SIG-M5 treated with dmso at 0.1 percent for 504 hours (cell line): ENCODE results near the gene VRK3.
"Not testable (repeated sequence)": the region's sequence is repeated elsewhere in the genome, so short reads cannot be mapped to it uniquely, and the experiment has no call there.

ENCODE experiments used
- DNase-seq: peaks from one replicate; lab custom pipeline; 2025; ENCODE audit not compliant: unreplicated experiment; lab: John Stamatoyannopoulos, UW

Gene VRK3

DNA sequence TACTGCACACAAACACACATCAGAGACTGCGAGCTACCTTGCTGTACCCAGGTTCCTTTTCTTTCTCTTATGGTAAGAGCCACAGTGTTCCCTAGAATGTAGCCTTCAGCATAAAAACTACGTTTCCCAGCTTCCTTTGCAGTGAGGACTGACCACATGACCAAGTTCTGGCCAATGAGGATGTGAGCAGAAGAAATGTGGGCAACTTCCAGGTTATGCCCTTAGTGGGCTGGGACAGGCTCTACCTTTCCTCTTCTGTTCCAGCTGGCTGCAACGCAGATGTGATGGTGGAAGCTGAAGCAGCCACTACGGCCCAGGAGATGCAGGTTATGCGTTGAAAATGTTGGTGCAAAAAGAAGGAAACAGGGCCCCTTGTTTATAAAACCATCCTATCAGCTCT, 27.5 kb downstream of the VRK3 start:
- peak; percentile 45 for DNase-seq

DNA sequence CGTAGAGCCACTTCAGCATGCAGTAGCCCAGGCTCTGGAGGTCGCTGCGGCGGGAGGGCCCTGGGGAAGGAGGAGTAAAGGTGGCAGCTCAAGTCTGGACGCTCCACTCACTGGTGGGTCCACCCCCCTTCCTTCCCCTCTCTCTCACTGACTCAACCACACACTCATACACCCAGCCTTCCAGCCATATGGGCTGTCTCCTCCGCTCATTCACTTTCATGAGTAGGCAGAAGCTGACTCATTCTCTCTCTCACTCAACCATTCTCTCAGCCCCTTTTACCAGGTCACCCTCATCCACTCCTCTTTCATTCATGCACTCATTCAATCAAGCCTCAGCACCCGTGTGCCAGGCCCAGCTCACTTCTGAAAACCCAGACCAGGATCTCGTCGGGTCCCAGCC, 36.7 kb downstream of the VRK3 start:
- no peak for DNase-seq

DNA sequence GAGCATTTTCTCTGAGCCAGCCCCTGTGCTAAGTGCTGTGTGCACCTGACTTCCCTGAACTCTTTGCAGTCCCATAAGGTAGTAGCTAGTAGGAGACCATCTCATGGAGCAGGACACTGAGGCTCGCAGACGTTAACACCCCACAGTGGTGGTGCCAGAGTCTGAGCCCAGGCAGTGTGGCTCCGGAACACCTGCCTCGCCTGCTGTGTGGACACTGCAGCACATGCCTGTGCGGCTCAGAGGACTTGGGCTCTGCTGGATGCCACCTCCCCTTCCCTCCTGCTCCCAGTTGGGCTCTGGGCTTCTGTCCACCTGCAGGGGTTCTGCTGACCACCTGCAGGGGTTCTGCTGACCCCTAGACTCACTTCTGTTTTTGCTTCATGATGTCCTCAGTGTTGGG, 37.2 kb downstream of the VRK3 start:
- DNase-seq: no peak

DNA sequence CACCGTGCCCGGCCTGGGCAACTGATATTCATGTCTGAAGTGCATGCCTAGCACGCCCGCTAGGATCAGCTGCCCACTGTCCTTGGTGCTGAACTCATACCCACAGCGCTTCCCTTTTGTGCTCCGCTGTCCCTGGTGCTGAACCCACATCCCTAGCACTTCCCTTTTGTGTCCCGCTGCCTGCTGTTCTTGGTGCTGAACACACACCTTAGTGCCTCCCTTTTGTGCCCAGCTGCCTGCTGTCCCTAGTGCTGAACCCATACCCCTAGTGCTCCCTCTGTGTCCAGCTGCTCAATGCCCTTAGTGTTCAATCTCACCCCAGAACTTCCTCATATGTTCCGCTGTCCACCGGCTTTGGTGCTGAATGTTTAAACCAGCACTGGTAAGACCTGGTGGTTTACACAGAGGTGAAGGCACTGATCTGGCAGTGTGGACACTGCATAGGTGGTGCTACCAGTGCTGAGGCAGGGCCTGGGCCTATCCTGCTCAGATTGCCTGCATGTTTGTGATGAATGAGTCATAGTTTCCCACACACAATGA, 37.9 kb downstream of the VRK3 start:
- peak; percentile 96 for DNase-seq

DNA sequence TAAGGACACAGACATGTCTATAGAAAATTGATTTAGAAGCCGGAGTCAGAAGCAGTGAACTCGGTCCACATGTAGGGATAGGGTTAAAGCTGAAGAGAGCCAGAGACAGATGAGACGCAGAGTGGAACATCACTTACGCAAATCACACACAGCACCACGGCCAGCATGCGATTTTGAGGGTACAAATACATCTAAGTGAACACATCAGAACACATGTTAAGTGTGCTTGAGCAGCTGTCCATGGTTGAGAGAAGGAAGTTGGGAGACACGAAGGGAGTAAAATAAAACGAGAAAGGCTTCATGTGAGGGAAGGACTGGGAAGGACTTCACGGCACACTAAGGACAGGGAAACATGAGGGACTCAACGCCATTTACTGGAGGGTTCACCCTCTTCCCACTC, 38.8 kb downstream of the VRK3 start:
- no peak for DNase-seq

DNA sequence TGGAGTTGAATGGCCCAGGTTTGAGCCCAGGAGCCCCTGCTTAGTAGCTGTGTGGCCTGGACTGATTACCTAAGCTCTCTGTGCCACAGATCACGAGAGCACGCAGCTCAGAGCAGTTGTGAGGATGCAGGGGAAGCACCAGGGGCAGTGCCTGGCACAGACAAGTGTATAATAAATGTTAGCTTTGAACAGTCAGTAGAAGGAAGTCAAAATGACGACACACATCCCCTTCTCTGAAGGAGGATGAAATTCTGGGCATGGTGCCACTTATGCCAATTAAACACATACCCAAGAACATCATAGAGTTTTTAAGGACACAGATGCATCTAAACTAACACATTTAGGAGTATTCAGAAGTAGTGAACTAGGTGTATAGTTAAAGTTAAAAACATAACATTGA, 39.3 kb downstream of the VRK3 start:
- no peak for DNase-seq

DNA sequence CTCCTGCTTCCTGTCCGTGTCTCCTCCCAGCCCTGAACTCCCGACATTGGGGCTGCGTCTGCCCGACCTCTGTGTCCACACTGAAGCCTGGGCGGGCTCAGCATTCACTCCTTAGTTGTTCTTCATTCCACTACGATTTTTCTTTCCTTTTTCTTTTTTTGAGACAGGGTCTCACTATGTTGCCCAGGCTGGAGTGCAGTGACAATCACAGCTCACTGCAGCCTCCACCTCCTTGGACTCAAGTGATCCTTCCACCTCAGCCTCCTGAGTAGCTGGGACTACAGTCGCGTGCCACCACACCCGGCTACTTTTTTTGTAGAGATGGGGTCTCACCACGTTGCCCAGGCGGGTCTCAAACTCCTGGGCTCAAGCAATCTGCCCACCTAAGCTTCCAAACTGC, 40.7 kb downstream of the VRK3 start:
- DNase-seq: no peak

DNA sequence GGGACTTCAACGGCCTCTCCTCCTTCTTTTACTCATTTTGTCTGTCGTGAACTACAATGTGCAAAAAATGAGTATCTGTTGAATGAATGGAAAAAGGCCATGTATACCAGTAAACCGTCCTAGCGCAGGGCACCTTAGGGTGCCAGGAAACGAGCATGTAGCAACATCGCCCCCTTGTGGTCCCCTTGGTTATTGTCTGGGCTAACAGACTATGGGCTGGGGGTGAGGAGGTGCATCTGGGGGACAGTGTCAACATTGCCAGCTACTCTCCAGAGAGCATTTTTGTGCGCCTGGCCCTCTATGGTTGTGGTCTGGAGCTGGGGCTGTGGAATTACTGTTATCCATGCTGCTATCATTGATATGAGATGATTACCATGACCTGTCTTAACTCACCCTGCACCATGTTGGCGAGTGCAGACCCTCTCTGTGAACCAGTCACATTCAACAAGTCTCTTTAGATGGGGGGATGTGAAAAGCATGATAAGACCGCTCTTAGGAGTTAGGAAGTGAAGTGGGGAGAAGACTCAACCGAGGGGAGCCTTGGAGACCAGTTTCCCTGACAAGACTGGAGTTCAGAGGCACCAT, 41.4 kb downstream of the VRK3 start:
- DNase-seq: peak; percentile 55

DNA sequence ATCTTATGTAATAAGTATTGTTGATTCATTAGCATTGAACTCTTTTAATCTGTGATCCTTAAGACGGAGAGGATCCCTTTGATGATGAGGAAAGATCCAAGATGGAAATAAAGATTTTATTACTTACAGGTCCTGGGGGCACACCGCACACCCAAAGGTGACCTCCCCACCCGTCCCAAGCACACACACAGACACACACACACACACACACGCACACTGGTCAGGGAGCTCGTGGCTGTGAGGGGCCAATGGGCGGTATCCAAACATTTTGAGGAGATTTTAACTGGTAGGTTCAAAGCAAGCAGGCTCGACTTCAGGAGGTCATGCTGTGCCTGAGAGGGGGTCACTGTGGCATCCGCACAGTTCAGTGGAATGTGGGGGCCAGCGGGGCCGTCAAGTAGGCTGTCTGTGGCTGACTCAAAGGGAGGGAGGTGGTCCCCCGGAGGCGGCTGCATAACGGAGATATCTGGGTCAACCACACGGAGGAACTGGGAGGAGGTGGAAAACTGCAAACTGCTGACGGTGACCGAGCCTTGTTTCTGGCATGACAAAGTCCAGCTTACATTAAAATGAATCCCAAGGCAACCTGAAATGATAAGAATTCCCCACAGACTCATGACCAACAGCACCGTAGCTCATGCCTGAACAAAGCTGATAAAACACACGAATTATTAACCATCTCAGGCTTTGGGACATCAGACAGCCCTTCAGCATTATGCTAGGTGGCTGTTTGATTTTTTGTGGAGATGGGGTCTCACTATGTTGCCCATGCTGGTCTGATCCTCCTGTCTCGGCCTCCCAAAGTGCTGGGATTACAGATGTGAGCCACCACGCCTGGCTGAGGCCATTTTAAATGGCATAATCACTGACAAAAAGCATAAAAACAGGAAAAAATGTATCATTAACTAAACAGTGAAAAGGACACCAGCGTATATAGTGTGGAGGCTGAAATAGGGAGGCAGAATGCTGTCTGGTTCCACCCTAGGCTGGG, 43.3 kb downstream of the VRK3 start:
- DNase-seq: no peak

DNA sequence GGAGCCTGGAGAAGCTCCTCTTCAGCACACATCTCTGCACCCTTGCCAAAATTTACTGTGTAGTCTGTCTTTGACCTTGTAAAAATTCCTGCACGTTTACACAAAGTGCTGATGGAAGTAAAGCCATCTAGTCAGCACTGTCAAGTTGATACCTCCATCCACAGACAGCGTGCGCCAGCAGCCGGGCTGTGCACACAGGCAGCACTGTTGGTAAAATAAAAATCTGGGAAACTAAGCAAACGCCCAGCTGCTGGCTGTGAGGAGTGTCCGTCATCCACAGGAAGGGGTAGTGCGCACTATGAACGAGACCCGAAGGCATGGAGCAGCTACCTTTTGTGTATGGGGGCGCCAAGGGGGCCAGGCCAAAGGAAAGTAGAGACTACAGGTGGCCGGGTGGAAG, 46.8 kb downstream of the VRK3 start:
- no peak for DNase-seq

DNA sequence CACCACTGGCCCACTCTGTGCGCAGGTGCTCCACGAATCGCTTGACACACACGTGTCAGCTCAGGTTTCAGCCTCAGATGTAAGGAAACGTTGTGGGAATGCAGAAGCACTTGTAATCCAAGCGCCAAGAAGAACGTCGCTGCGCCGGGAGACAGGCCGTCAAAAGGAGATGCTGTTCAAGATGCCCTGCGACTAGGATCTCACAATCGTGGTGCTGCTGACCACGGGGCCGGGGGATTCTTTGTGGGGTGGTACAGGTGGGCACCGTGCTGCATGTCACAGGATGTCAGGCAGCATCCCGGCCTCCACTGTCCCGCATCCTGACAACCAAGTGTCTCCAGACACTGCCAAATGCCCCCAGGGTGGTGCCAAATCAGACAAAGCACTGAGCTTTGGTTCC, 47.3 kb downstream of the VRK3 start:
- DNase-seq: no peak

DNA sequence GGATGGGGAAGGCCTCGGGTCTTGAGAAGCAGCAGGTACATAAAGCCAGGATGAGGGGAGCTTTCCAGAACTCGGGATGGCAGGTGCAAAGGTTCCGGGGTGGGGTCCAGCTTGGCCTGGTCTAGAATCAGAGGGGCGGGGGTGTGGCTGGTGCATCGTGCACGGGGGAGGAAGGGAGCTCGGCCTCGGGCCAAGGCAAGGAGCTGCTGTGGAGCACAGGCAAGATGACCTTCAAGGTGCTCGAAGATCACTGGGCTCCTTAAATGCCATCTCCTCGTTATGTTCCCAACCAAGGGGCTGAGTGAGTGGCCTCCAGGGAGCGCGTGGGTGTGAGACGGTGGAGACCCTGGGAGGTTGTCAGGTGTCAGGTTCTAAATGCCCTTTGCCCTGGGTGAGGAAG, 48.1 kb downstream of the VRK3 start:
- no peak for DNase-seq

DNA sequence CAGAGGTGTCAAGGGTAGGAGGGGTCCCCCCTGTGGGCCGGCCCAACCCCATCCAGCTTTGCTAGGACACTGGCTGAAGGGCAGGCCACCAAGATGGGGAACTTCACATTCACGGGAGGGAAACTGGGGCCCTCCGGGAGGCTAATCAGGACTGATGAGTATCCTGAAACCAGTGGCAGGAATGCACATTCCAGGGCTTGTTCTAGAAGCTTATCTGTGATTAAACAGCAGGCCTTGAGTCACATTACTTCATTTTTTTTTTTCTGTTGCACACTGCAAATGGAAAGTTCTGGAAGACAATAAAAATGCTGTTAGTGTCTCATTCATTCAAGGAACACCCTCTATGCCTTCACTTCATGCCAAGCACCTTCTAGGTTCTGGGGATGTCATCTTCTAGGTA, 48.7 kb downstream of the VRK3 start:
- DNase-seq: no peak

DNA sequence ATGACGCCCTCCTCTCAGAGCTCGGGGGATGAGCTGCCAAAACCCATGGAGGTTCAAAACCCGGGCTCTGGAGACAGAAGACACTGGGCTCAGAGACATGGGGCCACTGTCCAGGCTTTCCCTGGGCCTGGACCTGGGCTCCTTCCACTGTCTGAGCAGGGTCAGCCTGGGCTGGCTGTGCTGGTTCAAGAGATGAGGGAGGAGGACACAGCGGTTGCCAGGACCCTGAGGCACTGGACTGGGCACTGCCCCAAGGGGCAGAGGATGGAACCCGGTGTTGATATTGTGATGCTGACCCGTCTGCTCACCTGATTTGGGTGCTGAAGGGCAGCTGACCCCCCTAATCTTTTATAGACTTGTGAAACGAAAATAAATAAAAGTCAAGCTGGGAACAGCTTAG, 50.1 kb downstream of the VRK3 start:
- no peak for DNase-seq

DNA sequence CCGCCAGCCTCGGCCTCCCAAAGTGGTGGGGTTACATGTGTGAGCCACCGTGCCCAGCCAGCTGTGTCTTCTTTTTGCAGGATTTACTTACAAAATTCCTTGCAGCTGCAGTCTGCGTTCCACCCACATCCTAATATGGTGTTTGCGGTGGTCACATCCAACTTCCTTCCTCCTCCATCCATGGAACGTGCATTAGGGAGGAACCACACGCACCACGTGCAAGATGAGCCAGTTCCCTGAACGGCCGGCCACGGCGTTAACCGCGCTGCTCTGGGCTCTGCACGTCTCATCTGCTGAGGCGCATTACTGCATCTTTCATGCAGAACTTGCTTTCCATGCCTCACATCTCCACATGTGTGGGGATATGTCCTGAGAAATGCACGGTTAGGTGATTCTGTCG, 51.2 kb downstream of the VRK3 start:
- no peak for DNase-seq

DNA sequence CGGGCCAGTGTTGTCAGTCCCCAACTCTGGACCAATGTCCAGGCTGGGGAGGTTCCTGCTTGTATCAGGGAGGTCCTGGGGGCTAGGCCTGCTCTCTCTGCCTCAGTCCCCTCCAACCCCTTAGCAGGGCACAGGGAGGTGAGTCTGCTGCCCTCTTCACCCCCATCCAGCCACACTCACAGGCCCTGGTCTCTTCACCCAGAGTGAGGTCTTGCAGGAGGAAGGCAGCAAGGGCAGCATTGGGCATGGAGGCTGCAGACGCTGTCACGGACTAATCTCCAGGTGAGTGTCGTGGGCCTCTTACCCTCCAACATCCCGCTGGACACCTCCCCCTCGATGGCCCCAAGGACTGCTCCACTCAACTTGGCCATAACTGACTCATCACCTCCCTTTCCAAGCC, 52.3 kb downstream of the VRK3 start:
- DNase-seq: no peak

DNA sequence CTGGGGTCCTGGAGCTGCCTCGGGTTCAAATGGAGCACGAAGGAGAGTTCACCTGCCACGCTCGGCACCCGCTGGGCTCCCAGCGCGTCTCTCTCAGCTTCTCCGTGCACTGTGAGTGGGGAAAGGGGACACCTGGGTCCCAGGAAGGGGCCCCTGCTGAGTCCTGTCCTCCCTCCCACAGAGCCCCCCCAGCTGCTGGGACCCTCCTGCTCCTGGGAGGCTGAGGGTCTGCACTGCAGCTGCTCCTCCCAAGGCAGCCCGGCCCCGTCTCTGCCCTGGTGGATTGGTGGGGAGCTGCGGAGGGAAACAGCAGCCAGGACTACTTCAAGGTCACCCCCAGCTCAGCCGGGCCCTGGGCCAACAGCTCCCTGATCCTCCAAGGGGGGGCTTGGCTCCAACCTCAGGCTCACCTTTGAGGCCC, 53.2 kb downstream of the VRK3 start:
- no peak for DNase-seq

DNA sequence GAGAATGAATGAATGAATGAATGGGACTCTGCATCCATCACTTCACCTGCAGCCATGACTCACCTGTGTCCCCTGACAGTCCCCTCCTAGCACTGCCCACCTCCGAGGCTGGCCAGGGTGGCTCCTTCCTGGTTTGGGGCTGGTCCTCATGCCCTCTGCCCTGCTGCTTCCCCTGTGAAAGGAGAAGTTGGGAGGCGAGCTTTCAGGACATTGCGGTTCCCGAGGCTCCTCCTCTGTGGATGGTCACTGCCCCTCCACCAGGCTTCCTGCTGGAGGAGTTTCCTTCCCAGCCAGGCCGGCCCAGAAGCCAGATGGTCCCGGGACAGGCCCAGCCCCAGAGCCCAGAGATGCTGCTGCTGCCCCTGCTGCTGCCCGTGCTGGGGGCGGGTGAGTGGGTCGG, 55.8 kb downstream of the VRK3 start:
- DNase-seq: not testable (repeated sequence)

DNA sequence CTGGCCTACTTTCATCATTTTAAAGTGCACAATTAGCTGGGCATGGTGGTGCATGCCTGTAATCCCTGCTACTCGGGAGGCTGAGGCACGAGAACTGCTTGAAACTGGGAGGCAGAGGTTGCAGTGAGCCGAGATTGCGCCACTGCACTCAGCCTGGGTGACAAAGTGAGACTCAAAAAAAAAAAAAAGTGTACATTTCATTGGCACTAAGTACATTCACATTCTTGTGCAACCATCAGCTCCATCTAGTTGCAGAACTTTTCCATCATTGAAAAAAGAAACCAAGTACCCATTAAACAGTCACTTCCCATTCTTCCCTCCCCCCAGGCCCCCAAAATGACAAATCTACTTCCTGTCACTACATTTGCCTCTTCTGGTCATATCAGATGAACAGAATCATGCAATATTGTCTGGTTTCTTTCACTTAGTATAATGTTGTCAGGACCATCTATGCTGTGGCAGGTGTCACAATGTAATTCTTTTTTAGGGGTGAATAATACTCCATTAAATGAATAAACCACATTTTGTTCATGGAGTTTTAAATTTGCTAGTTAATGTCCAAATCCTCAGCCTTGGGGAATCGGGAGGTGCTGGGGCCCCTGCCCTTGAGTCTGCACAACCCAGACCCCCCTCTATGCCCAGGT, 56.8 kb downstream of the VRK3 start:
- peak; percentile 90 for DNase-seq

DNA sequence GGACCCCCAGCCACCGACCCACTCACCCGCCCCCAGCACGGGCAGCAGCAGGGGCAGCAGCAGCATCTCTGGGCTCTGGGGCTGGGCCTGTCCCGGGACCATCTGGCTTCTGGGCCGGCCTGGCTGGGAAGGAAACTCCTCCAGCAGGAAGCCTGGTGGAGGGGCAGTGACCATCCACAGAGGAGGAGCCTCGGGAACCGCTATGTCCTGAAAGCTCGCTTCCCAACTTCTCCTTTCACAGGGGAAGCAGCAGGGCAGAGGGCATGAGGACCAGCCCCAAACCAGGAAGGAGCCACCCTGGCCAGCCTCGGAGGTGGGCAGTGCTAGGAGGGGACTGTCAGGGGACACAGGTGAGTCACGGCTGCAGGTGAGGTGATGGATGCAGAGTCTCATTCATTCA, 64.2 kb downstream of the VRK3 start, which contains the start of gene SIGLEC11:
Gene SIGLEC11 (minus strand): TSS at position 193 of the 400 bp plus-strand sequence. CDS start 91 bp downstream, at position 102.
- DNase-seq: not testable (repeated sequence)

DNA sequence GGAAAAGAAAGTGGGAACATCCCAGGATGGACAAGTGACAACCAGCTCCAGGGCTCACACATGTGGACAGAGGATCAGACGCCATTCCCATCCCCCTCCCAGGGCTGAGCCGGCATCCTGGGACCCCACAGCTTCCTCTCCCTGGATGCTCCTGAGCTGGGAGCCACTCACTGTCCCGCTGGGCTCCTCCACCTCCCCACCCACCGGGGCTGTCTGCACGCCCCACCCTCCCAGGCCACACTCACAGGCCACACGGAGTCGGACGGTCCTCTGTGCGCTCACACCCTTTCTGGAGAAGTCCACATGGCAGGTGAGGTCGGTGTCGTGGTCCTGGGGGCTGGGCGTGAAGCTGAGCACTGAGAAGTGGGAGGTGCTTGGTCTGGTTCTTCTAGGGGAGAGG, 65.3 kb downstream of the VRK3 start:
- not testable (repeated sequence) for DNase-seq

DNA sequence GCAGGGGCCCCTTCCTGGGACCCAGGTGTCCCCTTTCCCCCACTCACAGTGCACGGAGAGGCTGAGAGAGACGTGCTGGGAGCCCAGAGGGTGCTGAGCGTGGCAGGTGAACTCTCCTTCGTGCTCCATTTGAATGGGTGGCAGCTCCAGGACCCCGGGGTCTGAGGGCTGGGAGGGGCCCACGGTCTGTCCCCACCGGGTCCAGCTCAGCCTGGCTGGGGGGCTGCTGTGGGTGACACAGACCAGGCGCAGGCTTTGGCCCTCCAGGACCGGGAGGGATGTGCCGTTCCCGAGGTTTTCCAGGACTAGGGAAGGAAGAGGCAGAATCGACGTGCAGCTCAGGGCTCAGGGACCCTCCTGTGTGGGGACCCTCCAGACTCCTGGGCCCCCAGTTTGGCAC, 66.6 kb downstream of the VRK3 start:
- DNase-seq: not testable (repeated sequence)
